NCI-H2171 treated with DMSO at 0.1 percent for 48 hours (cell line): ENCODE results near the gene NFYC.
"Not testable (repeated sequence)": the region's sequence is repeated elsewhere in the genome, so short reads cannot be mapped to it uniquely, and the experiment has no call there.

Experiments used
- DNase-seq: peaks from one replicate; lab custom pipeline; 2025; lab: John Stamatoyannopoulos, UW

The NFYC gene

DNA sequence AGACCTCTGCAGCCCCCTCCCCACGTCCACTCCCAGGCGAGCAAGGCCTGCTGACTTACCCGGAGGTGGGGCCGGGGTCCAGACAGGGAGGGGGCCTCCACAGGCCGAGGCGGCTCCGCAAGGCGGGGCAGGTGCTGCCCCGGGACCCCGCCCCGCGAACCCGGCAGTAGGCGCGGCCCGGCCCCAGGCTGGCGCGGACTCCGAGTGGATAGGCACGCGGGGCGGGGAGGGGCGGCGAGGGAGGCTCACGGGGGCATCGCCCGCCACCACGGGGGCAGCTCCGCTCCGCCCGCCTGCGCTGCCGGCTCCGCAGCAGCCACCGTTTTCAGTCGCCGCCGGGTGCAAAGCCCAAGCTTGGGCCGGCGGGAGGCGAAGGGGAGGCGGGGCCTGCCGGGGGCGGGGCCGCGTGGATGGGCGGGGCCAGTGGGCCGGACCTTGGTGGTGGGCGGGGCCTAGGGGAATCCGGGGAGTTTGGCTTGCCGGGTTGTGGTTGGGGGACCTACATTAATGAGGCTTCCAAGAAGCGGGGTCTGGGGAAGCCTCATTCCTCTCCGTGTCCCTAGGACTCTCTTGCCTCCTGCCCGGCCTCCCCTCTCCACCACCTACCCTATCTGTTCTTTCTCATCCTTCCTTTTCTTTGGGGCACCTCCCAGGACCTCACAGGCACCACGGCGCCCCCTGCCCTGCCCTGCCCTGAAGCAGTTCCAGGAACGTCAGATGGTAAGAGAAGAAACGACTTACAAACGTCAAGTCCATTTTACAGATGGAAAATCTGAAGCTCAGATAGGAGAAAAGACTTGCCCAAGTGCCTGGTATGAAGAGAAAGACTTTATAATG, 26.0 kb upstream of the NFYC start, which contains the start of gene RIMS3:
RIMS3 (minus strand) TSS at position 348 of the 837 bp plus-strand sequence. CDS start 23,757 bp downstream, outside the sequence.
- peak; percentile 71 for DNase-seq

GRCh38 chr1:40668769-40669525, 22.6 kb upstream of the NFYC start:
- peak; percentile 84 for DNase-seq

DNA sequence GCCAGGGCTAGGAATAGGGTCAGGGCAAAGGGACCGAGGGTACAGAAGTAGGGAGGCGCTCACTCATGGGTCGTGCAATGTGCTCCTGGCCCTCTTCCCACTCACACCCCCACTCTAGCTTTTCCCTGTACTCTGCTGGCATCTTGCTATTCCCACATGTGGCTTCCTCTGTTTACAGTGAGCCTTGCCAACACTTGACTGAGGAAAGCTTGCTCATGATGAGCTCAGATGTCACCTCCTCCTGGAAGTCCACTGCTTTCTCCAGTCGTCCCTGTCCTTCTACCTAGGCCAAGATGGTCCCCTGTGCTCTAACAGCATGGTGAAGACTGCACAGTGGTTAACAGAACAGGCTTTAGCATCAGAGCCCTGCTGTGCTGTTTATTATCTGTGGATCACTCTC, 18.1 kb upstream of the NFYC start:
- no peak for DNase-seq

DNA sequence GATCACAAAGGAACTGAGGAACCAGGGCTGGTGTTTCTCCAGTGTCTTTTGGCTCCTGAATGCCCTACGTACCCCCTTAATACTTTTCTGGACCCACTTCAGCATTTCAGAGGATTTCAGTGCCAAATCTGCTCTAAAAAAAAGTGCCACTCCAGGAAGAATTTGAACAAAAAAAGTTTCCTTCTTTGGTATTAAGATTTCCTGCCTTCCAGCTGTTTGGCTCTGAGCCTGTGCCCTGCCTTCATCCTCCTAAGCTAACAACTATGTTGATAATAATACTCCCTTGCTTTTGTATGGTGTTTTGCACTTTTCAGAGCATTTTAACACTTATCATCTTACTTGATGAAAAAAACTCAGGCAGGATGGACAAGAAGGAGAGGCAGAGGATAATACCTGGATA, 15.0 kb upstream of the NFYC start:
- no peak for DNase-seq

DNA sequence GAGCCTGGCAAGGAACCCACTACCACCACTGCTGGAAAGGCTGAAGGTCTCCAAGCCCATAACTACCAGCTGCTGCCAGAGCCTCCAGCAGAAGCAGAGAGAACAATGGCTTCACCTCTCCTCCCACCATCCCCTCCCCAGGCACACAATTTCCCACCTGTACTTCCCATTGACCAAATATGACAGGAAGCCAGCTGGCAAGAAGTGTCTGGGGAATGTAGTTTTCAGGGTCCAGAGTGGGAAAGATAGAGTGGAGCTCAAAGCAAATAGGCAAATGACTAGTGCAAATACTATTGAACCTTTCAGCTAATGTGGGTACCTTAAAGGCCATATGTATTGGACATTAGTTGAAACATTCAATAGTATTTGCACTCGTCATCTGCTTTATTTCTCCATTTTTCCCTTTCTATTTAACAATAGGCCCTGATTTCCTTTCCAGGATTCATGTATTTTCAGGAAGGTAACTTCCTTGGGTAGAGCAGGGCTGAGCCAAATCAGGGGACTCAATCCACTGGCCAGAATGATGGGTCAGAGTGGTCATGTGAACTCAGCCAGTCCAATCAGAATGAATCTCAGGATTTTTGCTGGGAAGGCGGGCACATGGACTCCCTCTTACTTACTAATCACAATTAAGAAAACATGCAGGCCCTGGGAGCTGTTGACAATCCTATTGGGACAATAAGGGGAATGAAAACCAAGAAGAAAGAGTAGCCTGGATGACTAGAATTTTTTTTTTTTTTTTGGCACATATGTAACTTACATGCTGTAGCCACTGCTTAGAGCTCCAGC, 12.1 kb upstream of the NFYC start:
- no peak for DNase-seq

GRCh38 chr1:40684669-40685068, 6.8 kb upstream of the NFYC start:
- DNase-seq, result no peak

DNA sequence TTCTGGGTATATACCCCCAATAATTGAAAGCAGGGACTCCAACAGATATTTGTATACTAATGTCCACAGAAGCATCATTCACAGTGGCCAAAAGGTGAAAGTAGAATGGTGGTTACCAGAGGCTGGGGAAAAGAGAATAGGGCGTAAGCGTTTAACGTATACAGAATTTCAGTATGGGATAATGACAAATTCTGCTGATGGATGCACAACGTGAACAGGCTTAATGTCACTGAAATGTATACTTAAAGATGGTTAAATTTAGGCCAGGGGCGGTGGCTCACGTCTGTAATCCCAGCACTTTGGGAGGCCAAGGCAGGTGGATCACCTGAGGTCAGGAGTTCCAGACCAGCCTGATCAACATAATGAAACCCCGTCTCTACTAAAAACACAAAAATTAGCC, 4.4 kb upstream of the NFYC start:
- no peak for DNase-seq

GRCh38 chr1:40687661-40688060, 3.8 kb upstream of the NFYC start:
- DNase-seq, result no peak

GRCh38 chr1:40689737-40690136, 1.8 kb upstream of the NFYC start:
- no peak for DNase-seq

DNA sequence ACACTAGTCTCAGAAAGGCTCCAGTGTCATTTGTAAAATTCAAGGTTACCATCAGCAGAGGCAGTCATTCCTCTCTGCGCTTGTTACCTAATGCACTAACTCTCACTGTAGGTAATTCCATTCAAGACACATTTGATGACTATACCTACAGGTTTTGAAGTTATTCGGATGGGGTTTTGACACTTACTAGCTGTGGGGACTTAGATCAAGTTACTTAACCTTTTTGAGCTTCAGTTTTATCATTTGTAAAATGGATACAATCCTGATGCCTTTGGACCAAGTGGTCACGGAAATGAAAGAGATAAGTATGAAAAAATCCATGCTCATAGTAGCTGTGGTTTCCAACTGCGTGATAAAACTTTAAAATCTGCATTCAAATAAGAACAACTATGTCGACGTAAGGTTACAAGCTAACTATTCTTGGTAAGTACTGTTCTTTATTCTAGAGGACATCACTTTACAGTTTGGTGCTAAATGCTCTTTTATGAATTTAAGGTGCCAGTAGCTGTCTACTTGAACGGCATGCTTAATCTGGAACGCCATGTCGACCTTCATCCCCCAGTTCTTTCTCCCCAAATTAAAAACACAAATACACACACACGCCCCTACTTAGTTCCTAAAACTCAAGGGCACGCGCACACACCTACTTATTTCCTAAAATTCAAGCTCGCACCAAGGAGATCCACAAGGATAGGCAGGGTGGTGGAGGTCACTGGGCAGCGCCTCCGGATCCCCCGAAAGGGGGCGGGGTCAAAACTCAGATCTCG, 550 bp upstream of the NFYC start:
- no peak for DNase-seq

DNA sequence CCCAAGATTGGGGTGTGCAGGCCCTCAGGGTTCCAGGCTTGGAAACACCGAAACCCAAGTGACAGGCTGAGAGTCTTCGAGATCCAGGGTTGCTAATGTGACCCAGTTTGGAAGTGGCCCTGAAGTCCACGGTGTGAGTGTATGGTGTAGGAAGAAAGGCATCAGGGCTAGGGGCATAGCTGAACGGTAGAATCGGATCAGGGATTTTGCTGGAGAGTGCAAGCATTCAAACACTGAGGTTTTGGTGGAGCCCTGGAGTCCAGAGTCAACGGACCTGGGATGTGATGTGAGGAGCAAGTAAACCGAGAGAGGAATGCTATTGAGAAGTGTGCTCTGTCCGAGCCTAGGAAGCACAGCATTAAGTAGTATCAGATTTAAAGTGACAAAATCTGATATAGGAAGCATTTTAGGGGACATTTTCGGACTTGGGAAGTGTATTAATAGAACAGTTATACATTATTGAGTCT, 958 bp downstream of the NFYC start:
- peak; percentile 42 for DNase-seq

DNA sequence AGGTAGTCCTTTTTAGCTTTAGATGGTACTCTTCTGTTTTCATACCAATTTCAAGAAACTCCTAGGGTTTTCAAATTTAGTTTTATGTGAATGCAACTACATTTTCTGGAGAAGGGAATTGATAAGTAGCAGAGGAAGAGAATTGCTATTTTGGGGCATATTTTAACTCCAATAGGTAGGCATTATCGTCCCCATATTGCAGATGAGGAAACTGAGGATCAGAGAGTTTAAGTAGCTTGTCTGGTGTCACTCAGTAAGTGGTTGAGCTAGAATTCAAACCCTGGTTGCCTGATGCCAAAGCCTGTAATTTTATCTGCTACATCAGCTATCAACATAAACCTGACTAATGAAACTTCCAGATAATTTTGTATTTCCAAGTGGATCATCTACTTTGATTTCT, 1.9 kb downstream of the NFYC start:
- DNase-seq, result no peak

- no peak for DNase-seq
These were observed 2.9 kb downstream of the NFYC start for GRCh38 chr1:40694353-40694874.

DNA sequence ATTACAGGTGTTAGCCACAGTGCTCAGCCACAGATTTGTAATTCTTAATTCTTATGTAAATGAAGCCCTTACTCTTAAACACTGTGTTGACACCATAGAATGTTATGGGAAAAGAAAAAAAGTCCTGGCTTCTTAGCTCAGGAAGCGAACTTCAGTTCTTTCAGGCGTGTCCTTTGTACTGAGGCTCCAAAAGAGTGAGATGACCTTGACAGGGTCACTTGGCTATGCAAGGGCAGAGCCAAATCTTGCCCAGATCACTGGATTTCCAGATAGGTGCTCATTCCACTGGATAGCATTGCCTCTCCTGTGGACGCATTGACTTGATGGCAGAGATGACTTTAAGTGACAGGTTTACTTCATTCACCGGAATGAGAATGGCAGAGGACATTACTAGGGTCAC, 4.8 kb downstream of the NFYC start:
- no peak for DNase-seq

- DNase-seq, result no peak
These were observed 5.9 kb downstream of the NFYC start for GRCh38 chr1:40697436-40697835.

DNA sequence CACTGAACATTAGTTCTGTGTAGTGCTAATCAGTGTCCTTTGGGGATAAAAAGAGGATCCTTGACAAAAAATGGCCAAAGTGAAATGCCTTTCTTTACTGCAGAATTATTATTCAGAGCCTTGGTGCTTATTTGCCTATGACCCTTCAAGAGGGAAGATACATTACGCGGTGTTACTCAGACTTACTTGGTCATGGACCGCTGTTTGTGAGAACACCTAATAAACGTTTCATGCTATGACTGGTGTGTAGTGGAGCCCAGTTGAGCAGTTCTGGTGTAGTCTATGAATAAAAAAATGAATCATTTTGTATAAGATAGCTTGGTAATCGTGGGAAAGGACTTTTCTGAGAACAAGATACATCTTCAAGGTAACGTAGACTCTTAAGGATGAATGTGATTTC, 8.3 kb downstream of the NFYC start:
- DNase-seq, result no peak

GRCh38 chr1:40701684-40702083, 10.2 kb downstream of the NFYC start:
- DNase-seq, result no peak

DNA sequence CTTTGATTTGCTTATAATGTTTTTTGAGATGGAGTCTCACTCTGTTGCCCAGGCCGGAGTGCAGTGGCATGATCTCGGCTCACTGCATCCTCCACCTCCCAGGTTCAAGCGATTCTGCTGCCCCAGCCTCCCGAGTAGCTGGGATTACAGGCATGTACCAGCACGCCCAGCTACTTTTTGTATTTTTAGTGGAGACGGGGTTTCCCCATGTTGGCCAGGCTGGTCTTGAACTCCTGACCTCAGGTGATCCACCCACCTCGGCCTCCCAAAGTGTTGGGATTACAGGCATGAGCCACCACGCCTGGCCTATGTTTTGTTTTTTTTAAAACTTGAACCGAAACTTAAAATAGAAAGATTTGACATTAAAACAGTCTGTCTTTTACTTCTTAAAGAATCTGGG, 11.3 kb downstream of the NFYC start:
- not testable (repeated sequence) for DNase-seq

DNA sequence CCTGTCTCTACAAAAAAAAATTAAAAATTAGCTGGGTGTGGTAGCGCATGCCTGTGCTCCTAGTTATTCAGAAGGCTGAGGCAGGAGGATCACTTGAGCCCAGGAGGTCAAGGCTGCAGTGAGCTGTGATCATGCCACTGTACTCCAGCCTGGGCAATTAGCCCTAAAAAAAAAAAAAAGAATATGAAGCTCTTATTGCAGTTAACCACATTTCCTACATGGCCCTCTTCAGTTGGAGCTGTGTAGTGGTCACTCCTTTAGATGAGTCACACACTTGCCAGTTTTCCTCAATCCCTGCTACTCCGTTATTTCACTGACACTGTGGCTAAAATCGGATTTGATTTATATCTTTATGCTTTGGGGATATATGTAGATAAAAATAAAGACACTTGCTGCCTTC, 11.8 kb downstream of the NFYC start:
- DNase-seq, result no peak

GRCh38 chr1:40704817-40705733, 13.6 kb downstream of the NFYC start:
- DNase-seq, result peak; percentile 73
